ENCODE results near the gene ARID1A.

DNA sequence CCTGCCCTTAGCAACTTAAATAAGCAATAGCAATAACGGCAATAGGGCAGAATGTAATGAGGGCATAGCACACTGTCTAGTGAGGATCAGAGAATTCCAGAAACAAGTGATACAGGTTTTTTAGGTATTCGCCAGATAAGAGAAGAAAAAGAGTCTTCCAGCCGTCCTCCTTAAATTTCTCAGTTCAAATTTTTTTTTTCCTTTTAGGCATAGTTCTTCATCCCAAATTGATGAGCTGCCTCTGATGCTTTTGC lies 93.7 kb downstream of the ARID1A start:
- TF ChIP-seq, protein P1, sequence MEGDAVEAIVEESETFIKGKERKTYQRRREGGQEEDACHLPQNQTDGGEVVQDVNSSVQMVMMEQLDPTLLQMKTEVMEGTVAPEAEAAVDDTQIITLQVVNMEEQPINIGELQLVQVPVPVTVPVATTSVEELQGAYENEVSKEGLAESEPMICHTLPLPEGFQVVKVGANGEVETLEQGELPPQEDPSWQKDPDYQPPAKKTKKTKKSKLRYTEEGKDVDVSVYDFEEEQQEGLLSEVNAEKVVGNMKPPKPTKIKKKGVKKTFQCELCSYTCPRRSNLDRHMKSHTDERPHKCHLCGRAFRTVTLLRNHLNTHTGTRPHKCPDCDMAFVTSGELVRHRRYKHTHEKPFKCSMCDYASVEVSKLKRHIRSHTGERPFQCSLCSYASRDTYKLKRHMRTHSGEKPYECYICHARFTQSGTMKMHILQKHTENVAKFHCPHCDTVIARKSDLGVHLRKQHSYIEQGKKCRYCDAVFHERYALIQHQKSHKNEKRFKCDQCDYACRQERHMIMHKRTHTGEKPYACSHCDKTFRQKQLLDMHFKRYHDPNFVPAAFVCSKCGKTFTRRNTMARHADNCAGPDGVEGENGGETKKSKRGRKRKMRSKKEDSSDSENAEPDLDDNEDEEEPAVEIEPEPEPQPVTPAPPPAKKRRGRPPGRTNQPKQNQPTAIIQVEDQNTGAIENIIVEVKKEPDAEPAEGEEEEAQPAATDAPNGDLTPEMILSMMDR (IDR thresholded peaks at IDR 0.05 in 4 of 5, conservative IDR thresholded peaks at IDR 0.05 in 1 of 5): no peak
- TF ChIP-seq POLR2A (IDR thresholded peaks at IDR 0.05): no peak

Data from gastrocnemius medialis (tissue), 4 donors.